Measurements from ENCODE around the gene APC2.
A peak's percentile ranks its signal among the peaks of the same experiment; 100 is the strongest.

The APC2 gene

GRCh38 chr19:1471010-1471514 is 21.1 kb downstream of the APC2 start:
- Histone ChIP-seq H3K79me2 (ENCODE audit: control insufficient read depth, insufficient read depth, low read length, poor library complexity) (no peaks in the 10 kb centered on the region), H3K79me1 (ENCODE audit: low read length) (no peaks in the 10 kb centered on the region), H4K91ac (ENCODE audit: low read depth, low read length) (no peak overlapping the region), H2BK12ac (ENCODE audit: low read length) (no peak overlapping the region), H3K27ac (ENCODE audit: low read depth, low read length) (no peak overlapping the region), H3K4ac (ENCODE audit: low read depth, low read length) (no peak overlapping the region), H4K8ac (ENCODE audit: low read depth, low read length) (no peak overlapping the region), H3K23ac (ENCODE audit: low read length) (no peak overlapping the region), H3K9me3 (ENCODE audit: insufficient read depth, low read depth, low read length) (peaks cover 21% of the 10 kb centered on the region), H3K9ac (ENCODE audit: low read length) (no peak overlapping the region), H2BK5ac (ENCODE audit: low read depth, low read length, poor library complexity) (no peak overlapping the region), H2AFZ (ENCODE audit: insufficient read depth, low read length, poor library complexity) (no peak overlapping the region), H4K12ac (ENCODE audit: low read depth, low read length) (no peak overlapping the region), H2BK120ac (ENCODE audit: insufficient read depth, low read length, poor library complexity) (no peak overlapping the region), H3K14ac (ENCODE audit: low read length) (no peak overlapping the region), H3K4me3 (ENCODE audit: low read depth, low read length) (no peak overlapping the region), H3K4me1 (ENCODE audit: control insufficient read depth in 1 of 2, insufficient read depth in 2 of 2, low read length in 2 of 2) (peaks cover 5 to 17% of the 10 kb centered on the region in 2 experiments), H3K18ac (ENCODE audit: low read length) (no peak overlapping the region), H3K4me2 (ENCODE audit: low read length) (peak overlapping the region; percentile 50), H3K36me3 (ENCODE audit: control insufficient read depth in 1 of 2, insufficient read depth in 2 of 2, low read length in 2 of 2) (peaks cover 11 to 16% of the 10 kb centered on the region in 2 experiments), H2AK5ac (ENCODE audit: low read length) (no peak overlapping the region), H3K27me3 (ENCODE audit: insufficient read depth, low read length) (peaks cover 62% of the 10 kb centered on the region)
- peak in 1 of 2 donors; percentile 56 for DNase-seq
- no CpG with 5 or more reads among the region's 28 CpGs for WGBS (ENCODE audit: extremely low coverage, insufficient coverage, insufficient read length)

DNA sequence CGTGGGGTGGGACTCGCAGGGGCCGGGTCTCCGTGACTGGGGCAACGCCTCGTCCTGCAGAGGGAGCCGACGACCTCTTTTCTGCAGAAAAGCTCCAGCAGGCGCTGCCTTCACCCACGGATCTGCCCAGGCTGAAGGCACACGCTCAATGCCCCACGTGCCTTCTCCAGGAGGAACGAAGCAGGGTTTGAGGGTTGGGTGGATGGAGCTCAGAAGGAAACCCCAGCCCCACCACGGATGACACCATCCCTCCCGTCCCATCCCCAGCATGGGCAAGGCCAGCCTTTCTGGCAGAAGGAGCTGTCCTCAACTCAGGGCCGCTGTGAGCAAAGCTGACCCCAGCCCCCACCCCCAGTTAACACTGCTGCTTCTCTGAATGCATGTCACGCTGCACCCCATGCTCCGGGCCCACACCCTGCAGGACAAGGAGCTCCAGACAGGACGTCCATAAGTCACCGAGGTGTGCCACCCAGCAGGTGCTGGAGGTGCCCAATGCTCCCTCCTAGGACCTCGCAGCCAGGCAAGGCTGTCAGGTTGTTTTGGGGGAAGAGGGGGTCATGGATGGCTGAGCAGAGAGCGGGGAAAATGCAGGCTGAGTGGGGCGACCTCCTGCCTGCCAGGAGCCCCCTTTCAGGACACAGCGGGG is 21.7 kb downstream of the APC2 start:
- no peaks in the 10 kb centered on the region for H3K79me1 ChIP-seq (ENCODE audit: low read length)
- H3K18ac ChIP-seq (ENCODE audit: low read length): no peak overlapping the region
- no peak overlapping the region for H2BK5ac ChIP-seq (ENCODE audit: low read depth, low read length, poor library complexity)
- no peak overlapping the region for H3K4me2 ChIP-seq (ENCODE audit: low read length)
- H3K27me3 ChIP-seq (ENCODE audit: insufficient read depth, low read length): peaks cover 56% of the 10 kb centered on the region
- no peak overlapping the region for H3K14ac ChIP-seq (ENCODE audit: low read length)
- H2AFZ ChIP-seq (ENCODE audit: insufficient read depth, low read length, poor library complexity): no peak overlapping the region
- H3K4me3 ChIP-seq (ENCODE audit: low read depth, low read length): no peak overlapping the region
- no peak overlapping the region for H4K12ac ChIP-seq (ENCODE audit: low read depth, low read length)
- H4K8ac ChIP-seq (ENCODE audit: low read depth, low read length): no peak overlapping the region
- no peak overlapping the region for H2BK12ac ChIP-seq (ENCODE audit: low read length)
- H3K27ac ChIP-seq (ENCODE audit: low read depth, low read length): no peak overlapping the region
- no peak overlapping the region for H3K4ac ChIP-seq (ENCODE audit: low read depth, low read length)
- no peak overlapping the region for H3K23ac ChIP-seq (ENCODE audit: low read length)
- no peak overlapping the region for H3K9ac ChIP-seq (ENCODE audit: low read length)
- H2BK120ac ChIP-seq (ENCODE audit: insufficient read depth, low read length, poor library complexity): no peak overlapping the region
- WGBS (ENCODE audit: extremely low coverage, insufficient coverage, insufficient read length): no CpG with 5 or more reads among the region's 24 CpGs
- H3K79me2 ChIP-seq (ENCODE audit: control insufficient read depth, insufficient read depth, low read length, poor library complexity): no peaks in the 10 kb centered on the region
- H3K4me1 ChIP-seq (ENCODE audit: control insufficient read depth in 1 of 2, insufficient read depth in 2 of 2, low read length in 2 of 2): peaks cover 5 to 17% of the 10 kb centered on the region in 2 experiments
- DNase-seq: no peak
- H2AK5ac ChIP-seq (ENCODE audit: low read length): no peak overlapping the region
- H3K9me3 ChIP-seq (ENCODE audit: insufficient read depth, low read depth, low read length): peaks cover 19% of the 10 kb centered on the region
- H4K91ac ChIP-seq (ENCODE audit: low read depth, low read length): no peak overlapping the region
- H3K36me3 ChIP-seq (ENCODE audit: control insufficient read depth in 1 of 2, insufficient read depth in 2 of 2, low read length in 2 of 2): peaks cover 11 to 19% of the 10 kb centered on the region in 2 experiments

DNA sequence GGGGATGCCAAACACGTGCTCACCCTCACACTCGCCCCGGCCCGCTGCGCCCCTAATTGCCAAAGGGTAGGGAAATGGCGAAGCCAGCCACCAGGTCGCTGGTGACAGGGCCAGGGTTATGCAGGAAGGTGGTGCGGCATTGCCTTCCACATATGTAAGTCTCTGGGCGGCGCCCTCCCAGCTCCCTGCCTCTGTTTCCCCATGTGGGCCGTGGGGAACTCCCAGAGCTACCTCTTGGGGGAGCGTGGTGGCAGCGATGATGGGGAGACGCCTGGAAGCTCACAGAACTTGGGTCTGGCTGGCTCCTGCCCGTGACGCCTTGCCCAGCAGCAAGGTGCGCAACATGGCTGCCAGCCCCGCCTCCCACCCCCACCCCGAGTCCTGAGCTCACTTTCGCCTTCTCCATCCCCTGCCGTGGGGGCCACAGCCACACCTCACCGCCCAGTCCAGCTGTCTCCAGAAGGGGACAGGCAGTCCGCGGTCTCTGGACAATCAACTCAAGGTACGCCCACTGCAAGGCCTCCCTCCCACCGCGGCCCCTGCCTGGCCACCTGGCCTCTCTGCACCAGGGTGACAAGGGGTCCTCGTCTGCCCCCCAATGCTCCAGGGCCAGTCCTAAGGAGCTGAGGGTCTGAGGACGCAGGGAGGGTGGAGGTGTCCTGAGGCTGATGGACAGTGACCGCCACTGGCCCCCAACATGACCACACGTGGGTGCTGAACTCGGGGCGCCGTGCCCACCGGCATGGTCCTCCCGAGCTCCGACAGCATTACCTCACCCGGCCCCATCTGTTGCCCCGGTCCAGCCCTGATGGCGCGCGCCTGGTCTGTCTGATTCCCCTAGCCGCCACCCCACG is 22.5 kb downstream of the APC2 start:
- Histone ChIP-seq H3K36me3 (ENCODE audit: control insufficient read depth in 1 of 2, insufficient read depth in 2 of 2, low read length in 2 of 2) (peaks cover 11 to 23% of the 10 kb centered on the region in 2 experiments), H3K14ac (ENCODE audit: low read length) (no peak overlapping the region), H3K9ac (ENCODE audit: low read length) (no peak overlapping the region), H2BK120ac (ENCODE audit: insufficient read depth, low read length, poor library complexity) (no peak overlapping the region), H3K79me1 (ENCODE audit: low read length) (no peaks in the 10 kb centered on the region), H3K79me2 (ENCODE audit: control insufficient read depth, insufficient read depth, low read length, poor library complexity) (no peaks in the 10 kb centered on the region), H3K4me3 (ENCODE audit: low read depth, low read length) (no peak overlapping the region), H2BK5ac (ENCODE audit: low read depth, low read length, poor library complexity) (no peak overlapping the region), H3K4me1 (ENCODE audit: control insufficient read depth in 1 of 2, insufficient read depth in 2 of 2, low read length in 2 of 2) (peaks cover 5 to 18% of the 10 kb centered on the region in 2 experiments), H2BK12ac (ENCODE audit: low read length) (no peak overlapping the region), H3K4ac (ENCODE audit: low read depth, low read length) (no peak overlapping the region), H3K18ac (ENCODE audit: low read length) (no peak overlapping the region), H4K12ac (ENCODE audit: low read depth, low read length) (no peak overlapping the region), H4K8ac (ENCODE audit: low read depth, low read length) (no peak overlapping the region), H3K9me3 (ENCODE audit: insufficient read depth, low read depth, low read length) (peaks cover 15% of the 10 kb centered on the region), H3K27me3 (ENCODE audit: insufficient read depth, low read length) (peaks cover 48% of the 10 kb centered on the region), H3K27ac (ENCODE audit: low read depth, low read length) (no peak overlapping the region), H2AFZ (ENCODE audit: insufficient read depth, low read length, poor library complexity) (no peak overlapping the region), H3K4me2 (ENCODE audit: low read length) (no peak overlapping the region), H3K23ac (ENCODE audit: low read length) (no peak overlapping the region), H4K91ac (ENCODE audit: low read depth, low read length) (no peak overlapping the region), H2AK5ac (ENCODE audit: low read length) (no peak overlapping the region)
- DNase-seq: no peak
- WGBS (ENCODE audit: extremely low coverage, insufficient coverage, insufficient read length): no CpG with 5 or more reads among the region's 44 CpGs

- Histone ChIP-seq H3K14ac (ENCODE audit: low read length) (no peak overlapping the region), H2AFZ (ENCODE audit: insufficient read depth, low read length, poor library complexity) (no peak overlapping the region), H3K36me3 (ENCODE audit: control insufficient read depth in 1 of 2, insufficient read depth in 2 of 2, low read length in 2 of 2) (peaks cover 11 to 23% of the 10 kb centered on the region in 2 experiments), H3K9ac (ENCODE audit: low read length) (no peak overlapping the region), H4K12ac (ENCODE audit: low read depth, low read length) (no peak overlapping the region), H3K18ac (ENCODE audit: low read length) (no peak overlapping the region), H3K79me2 (ENCODE audit: control insufficient read depth, insufficient read depth, low read length, poor library complexity) (no peaks in the 10 kb centered on the region), H3K4me2 (ENCODE audit: low read length) (no peak overlapping the region), H3K9me3 (ENCODE audit: insufficient read depth, low read depth, low read length) (peaks cover 12% of the 10 kb centered on the region), H2AK5ac (ENCODE audit: low read length) (no peak overlapping the region), H4K91ac (ENCODE audit: low read depth, low read length) (no peak overlapping the region), H3K23ac (ENCODE audit: low read length) (no peak overlapping the region), H3K79me1 (ENCODE audit: low read length) (no peaks in the 10 kb centered on the region), H3K27me3 (ENCODE audit: insufficient read depth, low read length) (peaks cover 40% of the 10 kb centered on the region), H3K4me1 (ENCODE audit: control insufficient read depth in 1 of 2, insufficient read depth in 2 of 2, low read length in 2 of 2) (peaks cover 5 to 19% of the 10 kb centered on the region in 2 experiments), H3K4ac (ENCODE audit: low read depth, low read length) (no peak overlapping the region), H2BK5ac (ENCODE audit: low read depth, low read length, poor library complexity) (no peak overlapping the region), H2BK12ac (ENCODE audit: low read length) (no peak overlapping the region), H4K8ac (ENCODE audit: low read depth, low read length) (no peak overlapping the region), H2BK120ac (ENCODE audit: insufficient read depth, low read length, poor library complexity) (no peak overlapping the region), H3K27ac (ENCODE audit: low read depth, low read length) (no peak overlapping the region), H3K4me3 (ENCODE audit: low read depth, low read length) (no peak overlapping the region)
- WGBS (ENCODE audit: extremely low coverage, insufficient coverage, insufficient read length): no CpG with 5 or more reads among the region's 20 CpGs
- DNase-seq: no peak
Observed at GRCh38 chr19:1473085-1473851, 23.3 kb downstream of the APC2 start.

Data from trophoblast cell (in vitro differentiated cells and primary cell).